ENCODE results near the gene PLA2G2F.

PLA2G2F gene

GRCh38 chr1:20138961-20139550 is at the start of gene PLA2G2F:
Gene PLA2G2F, plus strand, starts transcription at chr1:20139323. Its CDS starts 105 bp downstream, at chr1:20139428.
- DNase-seq = no peak

GRCh38 chr1:20089328-20090077 is 49.6 kb upstream of the PLA2G2F start:
- no peak for DNase-seq

- DNase-seq = no peak
These were observed 49.0 kb upstream of the PLA2G2F start for GRCh38 chr1:20090119-20090518.

- DNase-seq = no peak
These were observed 48.5 kb upstream of the PLA2G2F start for GRCh38 chr1:20090641-20091040.

GRCh38 chr1:20093303-20093702 is 45.8 kb upstream of the PLA2G2F start:
- no peak for DNase-seq

GRCh38 chr1:20093940-20094391 is 45.2 kb upstream of the PLA2G2F start:
- DNase-seq = no peak

- DNase-seq = no peak
These were observed 43.3 kb upstream of the PLA2G2F start for GRCh38 chr1:20095564-20096434.

GRCh38 chr1:20096840-20097447 is 42.2 kb upstream of the PLA2G2F start:
- no peak for DNase-seq

GRCh38 chr1:20099533-20099932 is 39.6 kb upstream of the PLA2G2F start:
- no peak for DNase-seq

- DNase-seq = peak; percentile 65
These were observed 38.3 kb upstream of the PLA2G2F start for GRCh38 chr1:20100632-20101355.

- DNase-seq = no peak
These were observed 36.2 kb upstream of the PLA2G2F start for GRCh38 chr1:20102875-20103274.

- no peak for DNase-seq
These were observed 33.3 kb upstream of the PLA2G2F start for GRCh38 chr1:20105856-20106255.

- no peak for DNase-seq
These were observed 31.8 kb upstream of the PLA2G2F start for GRCh38 chr1:20107351-20107750.

GRCh38 chr1:20107796-20108195 is 31.3 kb upstream of the PLA2G2F start:
- no peak for DNase-seq

GRCh38 chr1:20108366-20109123 is 30.6 kb upstream of the PLA2G2F start:
- no peak for DNase-seq

GRCh38 chr1:20109223-20109856 is 29.8 kb upstream of the PLA2G2F start:
- no peak for DNase-seq

- no peak for DNase-seq
These were observed 28.4 kb upstream of the PLA2G2F start for GRCh38 chr1:20110679-20111078.

- no peak for DNase-seq
These were observed 27.7 kb upstream of the PLA2G2F start for GRCh38 chr1:20111452-20111851.

- DNase-seq = no peak
These were observed 26.7 kb upstream of the PLA2G2F start for GRCh38 chr1:20112279-20113000.

- DNase-seq = no peak
These were observed 25.0 kb upstream of the PLA2G2F start for GRCh38 chr1:20114021-20114648.
